GM12892 (cell line): Measurements from ENCODE around the gene COPS4.
"Not testable (repeated sequence)": the region's sequence is repeated elsewhere in the genome, so short reads cannot be mapped to it uniquely, and the experiment has no call there.

Experiments
- POLR2A ChIP-seq: IDR thresholded peaks from 2 replicates; pipeline ENCODE4 v1.6.1; 2011; ENCODE audit warnings: low read depth, low read length, control low read depth
- TAF1 ChIP-seq: IDR thresholded peaks from 2 replicates; pipeline ENCODE4 v1.6.1; 2011; ENCODE audit warnings: low read depth, mild to moderate bottlenecking, control low read depth, low read length, borderline replicate concordance

- TF ChIP-seq TAF1, POLR2A: not testable (repeated sequence)
These were observed 47.5 kb upstream of the COPS4 start for GRCh38 chr4:82987519-82987918.
